Right cardiac atrium (tissue), 5 donors: ENCODE data around the gene RBBP8NL. TPM values are rescaled to one million over a fixed set of nuclear protein-coding genes. Genes with fewer than 3 reads are reported as not detected.
A peak's percentile ranks its signal among the peaks of the same experiment; 100 is the strongest.

Experiments used
- ATAC-seq, 2 donors: fragments of 200-7000 bp; cut with Tn5 transposase; one replicate each; pipeline versions ENCODE4 v1.8.0 to v1.9.1; 2020; ENCODE audit warnings: moderate library complexity in 2 of 2, mild to moderate bottlenecking in 1 of 2
- DNase-seq, 3 donors: peaks; one replicate each; pipeline ENCODE4 v3.0.0-alpha.2; 2020
- H3K27ac ChIP-seq: one replicate; pipeline ENCODE4 v1.5.1; 2013; ENCODE audit warnings: mild to moderate bottlenecking, low read length, control low read depth, moderate library complexity
- H3K27me3 ChIP-seq: one replicate; pipeline ENCODE4 v1.6.1; 2013; ENCODE audit not compliant: control insufficient read depth, insufficient read depth
- H3K4me1 ChIP-seq: one replicate; pipeline ENCODE4 v1.6.1; 2013; ENCODE audit warnings: low read length; ENCODE audit not compliant: control insufficient read depth, insufficient read depth
- H3K4me3 ChIP-seq: one replicate; pipeline ENCODE4 v1.5.1; 2013; ENCODE audit warnings: low read length, control low read depth
- H3K9me3 ChIP-seq: one replicate; pipeline ENCODE4 v1.6.1; 2013; ENCODE audit warnings: low read length; ENCODE audit not compliant: control insufficient read depth
- WGBS: extraction: QIAGEN DNeasy Blood & Tissue Kit; methylation state at CpG from one replicate; pipeline ENCODE4 v1.1.7; 2013; 5-methylcytosine and 5-hydroxymethylcytosine counted together
- intact Hi-C, 4 donors: fragments of 100-400 bp; cut with DNase I; formaldehyde crosslinking; loops; one replicate each; pipeline versions ENCODE4 v1.11.0 to v1.14.0; 2022 to 2023
- polyA plus RNA-seq: library from polyadenylated mRNA; stranded (reverse); fragments of 200-250 nt; gene quantifications from one replicate; pipeline ENCODE4 v1.2.3, GENCODE V29; 2013
- total RNA-seq, 4 donors: library from RNA; stranded (reverse); fragmentation: NEBNext Ultra II Directional; extraction: Animal tissue kit (Norgen Biotek cat#: 25700); gene quantifications; one replicate each; pipeline ENCODE4 v1.2.1, GENCODE V29; 2021
- donor health status: healthy with polysubstance abuse.
- donor health status: DM: no; HTN: yes; CAD: no.
- donor health status: DM: no; HTN: no; CAD: no.
- donor health status: DM: no; HTN: yes; CAD: no; lungs with severe emphysema.
- donor health status: DM: yes; HTN: yes; CAD: no.

Gene RBBP8NL
- total and polyA plus RNA-seq, 5 donors: not detected

GRCh38 chr20:62362991-62363919, 64.1 kb downstream of the RBBP8NL start:
- DNase-seq (peak; percentile 24 to 74 (median 54)), ATAC-seq (no peak)

DNA sequence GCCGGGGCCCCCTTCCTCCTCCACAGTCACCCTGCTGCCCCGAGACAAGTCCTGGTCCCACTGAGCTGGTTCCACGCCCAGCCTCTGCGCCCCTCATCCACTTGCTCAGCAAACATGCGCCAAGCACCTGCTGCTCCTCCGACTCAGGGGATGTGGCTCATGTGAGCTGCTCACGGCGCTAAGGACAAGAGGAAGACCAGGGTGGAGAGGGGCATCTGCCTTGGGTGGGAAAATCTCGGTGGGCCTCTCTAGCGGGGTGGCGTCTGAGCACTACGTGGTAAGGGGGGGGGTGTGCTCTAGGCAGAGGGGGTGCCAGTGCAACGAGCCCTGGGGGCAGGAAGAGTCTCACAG, 64.8 kb downstream of the RBBP8NL start:
- no peaks in the 10 kb centered on the region for H3K9me3 ChIP-seq
- no peak overlapping the region for H3K4me3 ChIP-seq
- peak overlapping the region; percentile 19 for H3K27ac ChIP-seq
- WGBS: 62% methylated on average over 13 of the region's 13 CpGs
- DNase-seq (no peak), ATAC-seq (no peak)
- H3K4me1 ChIP-seq: peaks cover 23% of the 10 kb centered on the region
- intact Hi-C loops: no loop called here
- H3K27me3 ChIP-seq: no peaks in the 10 kb centered on the region

More at GRCh38 chr20:62362991-62363919, 64.1 kb downstream of the RBBP8NL start:
- Histone ChIP-seq H3K4me1 (peaks cover 17% of the 10 kb centered on the region), H3K4me3 (no peak overlapping the region), H3K27ac (peak overlapping the region; percentile 49), H3K27me3 (no peaks in the 10 kb centered on the region), H3K9me3 (no peaks in the 10 kb centered on the region)
- 60% methylated on average over 20 of the region's 20 CpGs for WGBS
- intact Hi-C loops: no loop called here

DNA sequence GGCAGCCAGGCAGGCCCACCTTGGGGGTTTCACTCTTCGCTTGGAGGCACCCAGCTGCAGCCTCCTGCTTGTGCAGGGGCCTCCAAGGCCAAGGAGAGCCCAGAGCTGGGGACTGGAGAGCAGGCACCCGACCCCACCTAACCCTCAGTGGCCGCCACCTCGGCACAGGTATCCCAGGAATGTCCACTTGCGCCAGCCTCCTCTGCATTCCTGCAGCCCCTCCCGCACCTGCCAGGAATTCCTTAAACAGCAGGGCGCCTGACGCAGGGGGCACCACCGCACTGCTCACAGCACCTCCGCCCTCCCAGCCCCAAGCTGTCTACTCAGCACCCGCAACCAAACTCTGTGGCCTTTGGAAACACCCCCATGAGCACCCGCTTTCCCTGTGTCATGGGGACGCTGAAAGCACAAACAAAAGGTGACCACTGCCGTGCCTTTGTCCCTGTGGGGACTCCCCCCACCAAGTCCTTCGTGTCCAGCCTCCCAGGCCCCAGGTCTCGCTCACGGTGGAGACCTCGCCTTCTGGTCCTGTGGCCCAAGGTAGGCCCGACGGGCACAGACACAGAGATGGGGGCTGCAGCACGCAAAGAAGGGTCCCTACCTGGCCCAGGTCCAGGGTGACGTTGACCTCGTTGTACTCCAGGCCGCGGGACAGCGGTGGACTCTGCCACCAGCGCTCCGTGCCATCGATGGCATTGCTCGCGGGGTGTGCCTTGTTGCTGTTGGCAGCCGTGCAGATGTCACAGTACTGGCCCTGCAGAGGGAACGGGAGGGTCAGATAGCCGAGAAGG, 65.3 kb downstream of the RBBP8NL start:
- Histone ChIP-seq H3K27ac (peak overlapping the region; percentile 22), H3K4me3 (no peak overlapping the region), H3K27me3 (no peaks in the 10 kb centered on the region), H3K4me1 (peaks cover 23% of the 10 kb centered on the region), H3K9me3 (no peaks in the 10 kb centered on the region)
- 68% methylated on average over 34 of the region's 34 CpGs for WGBS
- intact Hi-C loops: no loop called here
- no peak for ATAC-seq
- peak; percentile 48 to 77 (median 75) for DNase-seq

DNA sequence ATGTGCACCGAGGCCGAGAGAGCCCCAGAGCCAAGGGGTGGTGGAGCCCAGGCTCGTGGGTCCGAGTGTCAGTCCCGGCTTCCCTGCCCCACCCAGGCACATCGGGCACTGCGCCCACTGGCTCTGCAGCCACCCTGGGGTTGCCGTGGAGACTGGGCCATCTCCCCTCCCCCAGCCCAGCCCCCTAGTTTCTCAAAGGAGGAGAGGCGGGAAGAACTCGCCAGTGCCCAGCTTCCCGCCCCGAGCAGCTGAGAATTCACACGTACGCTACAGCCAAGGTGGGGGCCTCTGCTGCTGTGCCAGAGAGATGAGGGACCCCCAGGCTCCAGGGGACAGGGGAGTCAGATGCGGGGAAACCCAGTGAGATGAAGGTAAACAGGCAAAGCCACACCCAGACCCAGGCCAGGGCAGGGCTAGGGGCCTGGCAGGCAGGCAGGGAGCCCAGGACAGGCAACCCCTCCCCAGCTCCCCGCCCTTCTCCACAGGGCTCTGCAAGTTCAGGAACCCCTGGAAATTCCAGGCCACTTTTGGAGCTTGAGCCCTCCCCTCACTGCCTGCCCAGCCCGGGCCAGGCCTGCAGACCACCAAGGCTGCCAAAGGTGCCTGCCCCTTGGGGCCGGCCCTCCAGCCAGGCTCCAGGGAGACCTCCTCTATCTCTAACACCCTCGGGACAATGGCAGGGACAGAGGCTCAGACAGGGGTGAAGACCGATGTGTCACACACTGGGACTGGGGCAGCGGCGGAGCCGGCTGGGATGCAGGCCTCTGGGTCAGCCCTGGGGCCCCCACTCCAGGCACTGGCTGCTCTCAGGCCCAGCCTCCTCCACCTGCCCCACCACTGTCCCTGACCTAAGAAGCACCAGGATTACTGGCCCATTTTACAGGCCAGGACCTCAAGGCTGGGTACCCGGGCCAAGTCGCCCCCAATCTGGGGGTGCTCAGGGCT, 66.2 kb downstream of the RBBP8NL start:
- Histone ChIP-seq H3K4me1 (peaks cover 24% of the 10 kb centered on the region), H3K4me3 (no peak overlapping the region), H3K27ac (peak overlapping the region; percentile 23), H3K9me3 (no peaks in the 10 kb centered on the region), H3K27me3 (no peaks in the 10 kb centered on the region)
- ATAC-seq (no peak), DNase-seq (peak; percentile 64 to 82 (median 79))
- 44% methylated on average over 25 of the region's 25 CpGs for WGBS
- intact Hi-C loops: no loop called here

Other genes starting within 250 kb of the RBBP8NL start
- 10 to 100 TPM; 20.4 to 25.7 (median 25.1) TPM for gene MTG2, start 244.5 kb downstream of the RBBP8NL start, total RNA-seq
- gene MTG2, start 244.5 kb downstream of the RBBP8NL start, polyA plus RNA-seq: 29.2 TPM
- not detected for gene HRH3, start 207.3 kb downstream of the RBBP8NL start, total RNA-seq
- gene HRH3, start 207.3 kb downstream of the RBBP8NL start, polyA plus RNA-seq: not detected
- 10 to 100 TPM; 44.1 to 61.6 (median 44.7) TPM for gene OSBPL2, start 189.0 kb downstream of the RBBP8NL start, total RNA-seq
- gene OSBPL2, start 189.0 kb downstream of the RBBP8NL start, polyA plus RNA-seq: 20.0 TPM
- gene ADRM1, start 124.5 kb downstream of the RBBP8NL start, total RNA-seq: 10 to 100 TPM; 65.0 to 80.9 (median 73.4) TPM
- 87.5 TPM for gene ADRM1, start 124.5 kb downstream of the RBBP8NL start, polyA plus RNA-seq
- 10 to 100 TPM; 77.4 to 97.9 (median 86.8) TPM for gene LAMA5, start 60.2 kb downstream of the RBBP8NL start, total RNA-seq
- 93.7 TPM for gene LAMA5, start 60.2 kb downstream of the RBBP8NL start, polyA plus RNA-seq
- 100 to 1,000 TPM; 703 to 815 (median 736) TPM for gene RPS21, start 40.4 kb downstream of the RBBP8NL start, total RNA-seq
- 2,060 TPM for gene RPS21, start 40.4 kb downstream of the RBBP8NL start, polyA plus RNA-seq
- gene CABLES2, start 20.3 kb downstream of the RBBP8NL start, total RNA-seq: 10 to 100 TPM; 12.3 to 29.4 (median 16.3) TPM
- gene CABLES2, start 20.3 kb downstream of the RBBP8NL start, polyA plus RNA-seq: 10.9 TPM
- 1 to 10 TPM; 2.3 to 3.1 (median 2.5) TPM for gene GATA5, start 48.5 kb upstream of the RBBP8NL start, total RNA-seq
- gene GATA5, start 48.5 kb upstream of the RBBP8NL start, polyA plus RNA-seq: 1.5 TPM
- 1 to 10 TPM; 4.1 to 8.4 (median 5.3) TPM for gene SLCO4A1, start 215.0 kb upstream of the RBBP8NL start, total RNA-seq
- gene SLCO4A1, start 215.0 kb upstream of the RBBP8NL start, polyA plus RNA-seq: 15.5 TPM